Right lobe of liver (tissue), 6 donors: Measurements from ENCODE around the gene PPARG. TPM values are rescaled to one million over a fixed set of nuclear protein-coding genes. Genes with fewer than 3 reads are reported as not detected.

Experiments used
- ATAC-seq, 4 donors: fragments of 200-7000 bp; cut with Tn5 transposase; one replicate each; pipeline ENCODE4 v1.9.1; 2020; ENCODE audit warnings: mild to moderate bottlenecking in 4 of 4, moderate library complexity in 4 of 4
- DNase-seq, 3 donors: peaks; one replicate each; pipeline ENCODE4 v3.0.0-alpha.2; 2020
- H3K27ac ChIP-seq, 3 donors: fragments of 200-600 bp; one replicate each; pipeline ENCODE4 v1.8.0; 2022
- H3K27me3 ChIP-seq, 2 donors: fragments of 200-600 bp; one replicate each; pipeline ENCODE4 v1.8.0; 2022
- H3K36me3 ChIP-seq, 4 donors: fragments of 200-600 bp; sonication (generic) in 1 of 4; one replicate each; pipeline versions ENCODE4 v1.5.1 to v1.8.0; 2017 to 2022; ENCODE audit warnings: control low read depth in 1 of 4
- H3K4me1 ChIP-seq, 4 donors: fragments of 200-600 bp; sonication (generic) in 1 of 4; one replicate each; pipeline versions ENCODE4 v1.5.1 to v1.8.0; 2017 to 2022; ENCODE audit warnings: control low read depth in 1 of 4
- H3K4me3 ChIP-seq, 3 donors: fragments of 200-600 bp; one replicate each; pipeline ENCODE4 v1.8.0; 2022
- H3K9me3 ChIP-seq, 4 donors: fragments of 200-600 bp; sonication (generic) in 1 of 4; one replicate each; pipeline versions ENCODE4 v1.5.1 to v1.8.0; 2017 to 2022; ENCODE audit warnings: control low read depth in 1 of 4
- CTCF ChIP-seq, 4 donors: fragments of 200-600 bp in 3 of 4; fragments of 450-650 bp in 1 of 4; IDR thresholded peaks; one replicate each; pipeline versions ENCODE4 v1.5.1 to v1.8.0; 2016 to 2022; ENCODE audit warnings: antibody characterized with exemption in 4 of 4, mild to moderate bottlenecking in 2 of 4
- POLR2A ChIP-seq: fragments of 450-650 bp; IDR thresholded peaks from one replicate; pipeline ENCODE4 v1.6.1; 2017; ENCODE audit warnings: antibody characterized with exemption, mild to moderate bottlenecking
- WGBS: methylation state at CpG from one replicate; pipeline ENCODE4 v1.1.6; 2018; ENCODE audit warnings: low coverage, low lambda C conversion rate; ENCODE audit not compliant: insufficient coverage; ENCODE audit errors: missing lambda C conversion rate; 5-methylcytosine and 5-hydroxymethylcytosine counted together
- intact Hi-C, 2 donors: fragments of 100-400 bp; cut with DNase I; formaldehyde crosslinking; loops; one replicate each; pipeline versions ENCODE4 v1.11.2 to v1.14.1; 2022
- small RNA-seq, 2 experiments: library from RNA; depleted of rRNA; stranded (forward); fragments of <200 nt; gene quantifications; one replicate each; pipeline ENCODE3, GENCODE V24; 2016
- total RNA-seq, 6 experiments: library from RNA; depleted of rRNA in 2 of 6; stranded (reverse); fragments of >200 nt in 2 of 6; fragmentation: NEBNext Ultra II Directional in 3 of 6; extraction: Animal tissue kit (Norgen Biotek cat#: 25700) in 3 of 6; gene quantifications; one replicate each; pipeline versions ENCODE4 v1.1.0 to v1.2.4, GENCODE V29; 2016 to 2023
- donor health status: DM: no; HTN: yes; CAD: no.
- donor health status: DM: no; HTN: no; CAD: no.
- donor health status: DM: no; HTN: no; CAD: no.
- donor health status: DM: no; HTN: yes; CAD: no.
- donor health status: DM: no; HTN: yes; CAD: no.

The PPARG gene
- total RNA-seq, 6 experiments from 2014 or later, result 4.9 to 15.8 (median 10.8) TPM

GRCh38 chr3:12483410-12483809 is 194.5 kb downstream of the PPARG start:
- WGBS, result 20% methylated on average over 1 of the region's 1 CpG
- Histone ChIP-seq H3K9me3 (no peaks in the 10 kb centered on the region), H3K27me3 (no peaks in the 10 kb centered on the region), H3K27ac (peak overlapping the region in 1 of 3 donors; percentile 48), H3K4me3 (peak overlapping the region; percentile 77 to 91 (median 89)), H3K4me1 (peaks cover 0 to 19% (median 4%) of the 10 kb centered on the region in 4 donors), H3K36me3 (no peaks in the 10 kb centered on the region)
- DNase-seq (no peak), ATAC-seq (no peak)
- TF ChIP-seq CTCF (IDR thresholded peaks at IDR 0.05), result no peak
- no peak for TF ChIP-seq POLR2A
- intact Hi-C loops, result no loop called here

DNA sequence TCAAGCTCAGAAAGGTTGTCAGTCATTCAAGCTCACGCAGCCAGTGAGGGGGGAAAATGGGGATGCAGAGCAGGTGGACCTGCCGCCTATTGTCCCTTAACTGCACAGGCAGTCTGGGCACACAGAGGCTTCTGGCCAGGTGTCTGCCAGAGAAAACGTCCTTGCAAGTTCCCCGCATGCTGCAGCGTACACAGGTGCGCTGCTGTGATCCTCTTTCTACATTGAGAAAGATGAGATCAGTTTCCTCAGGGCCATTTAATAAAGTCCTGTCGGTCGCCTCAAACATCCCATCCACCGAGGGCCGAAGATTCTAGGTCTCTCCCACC is 195.0 kb downstream of the PPARG start:
- Histone ChIP-seq H3K27me3 (no peaks in the 10 kb centered on the region), H3K4me3 (peak overlapping the region; percentile 77 to 91 (median 89)), H3K4me1 (peaks cover 0 to 19% (median 4%) of the 10 kb centered on the region in 4 donors), H3K36me3 (no peaks in the 10 kb centered on the region), H3K9me3 (no peaks in the 10 kb centered on the region), H3K27ac (peak overlapping the region in 1 of 3 donors; percentile 48)
- DNase-seq (no peak), ATAC-seq (no peak)
- 3% methylated on average over 5 of the region's 10 CpGs for WGBS
- intact Hi-C loops, result no loop called here
- TF ChIP-seq CTCF (IDR thresholded peaks at IDR 0.05), result no peak
- no peak for TF ChIP-seq POLR2A

Small RNA genes lying within 50 kb of the gene (small RNA-seq; reads per million reads assigned to genes)
- gene AC091492.1, result 0 reads per million in 2 experiments

Other genes with a start within 250 kb of the PPARG start
- gene TIMP4, start 130.2 kb upstream of the PPARG start, total RNA-seq, result 1 to 10 TPM in 2 of 6 experiments, under 1 TPM in 3, not detected in 1; 0.35 to 2.2 (median 0.66) TPM
- 1 to 10 TPM; 4.7 to 9.2 (median 6.4) TPM for gene TSEN2, start 195.4 kb downstream of the PPARG start, total RNA-seq